Fibroblast of pulmonary artery (primary cell): ENCODE results near the gene LDLRAD4.

Source experiments
- DNase-seq: peaks from one replicate; pipeline ENCODE4 v3.0.0-alpha.2; 2010; ENCODE audit warnings: low read depth
- H3K4me3 ChIP-seq: replicated peaks from 2 replicates; pipeline ENCODE4 v1.5.1; 2011; ENCODE audit warnings: low read depth, mild to moderate bottlenecking, control low read depth, low read length, moderate library complexity
- CTCF ChIP-seq: IDR thresholded peaks from 2 replicates; pipeline ENCODE4 v1.5.1; 2011; ENCODE audit warnings: mild to moderate bottlenecking, control low read depth, low read length, inconsistent platforms; ENCODE audit errors: missing control alignments

Gene LDLRAD4

GRCh38 chr18:13647761-13648160 lies 429.2 kb downstream of the LDLRAD4 start:
- TF ChIP-seq CTCF = no peak
- no peak for DNase-seq
- H3K4me3 ChIP-seq = no peak overlapping the region

- TF ChIP-seq CTCF = no peak
- no peak overlapping the region for H3K4me3 ChIP-seq
- no peak for DNase-seq
Observed at GRCh38 chr18:13649397-13650390, 431.1 kb downstream of the LDLRAD4 start.

GRCh38 chr18:13653746-13654433 lies 435.3 kb downstream of the LDLRAD4 start:
- no peak for DNase-seq
- H3K4me3 ChIP-seq = no peak overlapping the region
- no peak for TF ChIP-seq CTCF

GRCh38 chr18:13657974-13658373 lies 439.4 kb downstream of the LDLRAD4 start:
- no peak for TF ChIP-seq CTCF
- DNase-seq = no peak

GRCh38 chr18:13658436-13659204 lies 440.1 kb downstream of the LDLRAD4 start:
- TF ChIP-seq CTCF = no peak
- no peak overlapping the region for H3K4me3 ChIP-seq

More at GRCh38 chr18:13657974-13658373, 439.4 kb downstream of the LDLRAD4 start:
- H3K4me3 ChIP-seq = no peak overlapping the region

GRCh38 chr18:13660510-13660909 lies 441.9 kb downstream of the LDLRAD4 start:
- TF ChIP-seq CTCF = no peak
- peak; percentile 29 for DNase-seq
- H3K4me3 ChIP-seq = no peak overlapping the region

More at GRCh38 chr18:13658436-13659204, 440.1 kb downstream of the LDLRAD4 start:
- no peak for DNase-seq
